ENCODE data around the gene BAAT.

BAAT gene

DNA sequence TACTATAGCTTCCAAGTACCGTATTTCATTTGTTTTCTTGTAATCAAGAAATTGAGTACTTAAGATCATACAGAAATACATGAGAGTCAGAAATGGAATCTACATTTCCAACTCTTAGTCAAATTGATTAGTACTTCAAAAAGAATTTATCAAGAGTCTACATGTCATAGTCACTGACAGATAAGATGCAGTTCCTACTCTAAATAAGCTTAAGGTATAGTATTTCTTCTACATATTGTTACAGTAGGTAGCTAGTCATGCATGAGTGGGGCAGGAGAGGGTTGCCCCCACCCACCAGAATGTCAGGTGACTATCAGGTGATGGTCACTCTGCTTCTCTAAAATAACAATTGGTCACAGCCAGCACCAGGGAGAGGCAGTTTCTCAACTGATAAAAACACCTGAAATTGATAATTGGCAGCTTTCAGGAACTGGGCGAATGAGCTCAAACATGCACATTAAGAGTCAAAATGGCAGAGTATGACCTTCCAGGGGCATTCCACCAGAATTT is 2.9 kb downstream of the BAAT start:
- Histone ChIP-seq H3K36me3 (ENCODE audit: control insufficient read depth in 5 of 5, insufficient read depth in 5 of 5, low read length in 5 of 5) (no peaks in the 10 kb centered on the region), H3K4me3 (ENCODE audit: low read depth in 1 of 5, low read length in 5 of 5) (no peak overlapping the region), H3K9me3 (ENCODE audit: control insufficient read depth in 5 of 5, low read length in 5 of 5) (peaks cover 0 to 6% (median 3%) of the 10 kb centered on the region in 5 donors), H3K4me1 (ENCODE audit: control insufficient read depth in 5 of 5, insufficient read depth in 5 of 5, low read length in 5 of 5) (no peaks in the 10 kb centered on the region), H3K27me3 (ENCODE audit: control insufficient read depth in 5 of 5, insufficient read depth in 4 of 5, low read length in 5 of 5) (no peaks in the 10 kb centered on the region), H3K27ac (ENCODE audit: low read depth, low read length) (no peak overlapping the region), H3K9ac (ENCODE audit: low read length in 5 of 5) (no peak overlapping the region)

DNA sequence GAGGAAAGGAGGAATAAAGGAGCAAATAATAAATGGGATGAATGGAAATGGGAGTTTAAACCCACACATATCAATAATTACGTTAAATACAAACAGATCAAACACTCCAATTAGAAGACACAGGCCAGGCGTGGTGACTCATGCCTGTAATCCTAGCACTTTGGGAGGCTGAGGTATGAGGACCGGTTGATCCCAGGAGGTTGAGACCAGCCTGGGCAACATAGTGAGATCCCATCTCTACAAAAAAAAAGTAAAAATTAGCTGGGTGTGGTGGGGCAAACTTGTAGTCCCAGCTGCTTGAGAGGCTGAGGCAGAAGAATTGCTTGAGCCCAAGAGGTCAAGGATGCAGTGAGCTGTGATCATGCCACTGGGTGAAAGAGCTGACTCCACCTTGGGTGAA is 3.7 kb downstream of the BAAT start:
- no peak overlapping the region for H3K4me3 ChIP-seq (ENCODE audit: low read depth in 1 of 5, low read length in 5 of 5)
- no peaks in the 10 kb centered on the region for H3K4me1 ChIP-seq (ENCODE audit: control insufficient read depth in 5 of 5, insufficient read depth in 5 of 5, low read length in 5 of 5)
- H3K27me3 ChIP-seq (ENCODE audit: control insufficient read depth in 5 of 5, insufficient read depth in 4 of 5, low read length in 5 of 5) = no peaks in the 10 kb centered on the region
- no peak overlapping the region for H3K9ac ChIP-seq (ENCODE audit: low read length in 5 of 5)
- H3K9me3 ChIP-seq (ENCODE audit: control insufficient read depth in 5 of 5, low read length in 5 of 5) = peaks cover 0 to 6% (median 3%) of the 10 kb centered on the region in 5 donors
- no peak overlapping the region for H3K27ac ChIP-seq (ENCODE audit: low read depth, low read length)
- no peaks in the 10 kb centered on the region for H3K36me3 ChIP-seq (ENCODE audit: control insufficient read depth in 5 of 5, insufficient read depth in 5 of 5, low read length in 5 of 5)

DNA sequence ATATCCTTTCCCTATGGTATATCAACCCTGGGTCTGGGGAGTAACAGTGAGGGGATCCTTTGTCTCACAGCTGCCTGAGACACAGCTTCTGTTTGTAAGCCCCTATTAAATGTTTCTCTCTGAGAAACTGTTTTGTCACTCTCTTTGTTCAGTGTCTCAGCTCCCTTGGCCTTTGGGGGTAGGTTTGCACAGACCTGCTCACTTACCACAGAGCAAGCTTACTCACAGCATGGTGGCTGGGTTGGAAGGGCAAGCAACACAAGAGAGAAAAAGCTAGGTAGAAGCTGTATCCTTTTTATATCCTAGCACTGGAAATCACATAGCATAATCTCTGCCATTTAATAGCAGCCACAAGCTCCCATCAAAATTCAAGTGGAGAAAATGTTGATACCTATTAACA is 4.5 kb downstream of the BAAT start:
- no peaks in the 10 kb centered on the region for H3K36me3 ChIP-seq (ENCODE audit: control insufficient read depth in 5 of 5, insufficient read depth in 5 of 5, low read length in 5 of 5)
- H3K9ac ChIP-seq (ENCODE audit: low read length in 5 of 5) = no peak overlapping the region
- H3K4me1 ChIP-seq (ENCODE audit: control insufficient read depth in 5 of 5, insufficient read depth in 5 of 5, low read length in 5 of 5) = no peaks in the 10 kb centered on the region
- H3K4me3 ChIP-seq (ENCODE audit: low read depth in 1 of 5, low read length in 5 of 5) = no peak overlapping the region
- no peaks in the 10 kb centered on the region for H3K27me3 ChIP-seq (ENCODE audit: control insufficient read depth in 5 of 5, insufficient read depth in 4 of 5, low read length in 5 of 5)
- H3K27ac ChIP-seq (ENCODE audit: low read depth, low read length) = no peak overlapping the region
- peaks cover 0 to 4% (median 3%) of the 10 kb centered on the region in 5 donors for H3K9me3 ChIP-seq (ENCODE audit: control insufficient read depth in 5 of 5, low read length in 5 of 5)

DNA sequence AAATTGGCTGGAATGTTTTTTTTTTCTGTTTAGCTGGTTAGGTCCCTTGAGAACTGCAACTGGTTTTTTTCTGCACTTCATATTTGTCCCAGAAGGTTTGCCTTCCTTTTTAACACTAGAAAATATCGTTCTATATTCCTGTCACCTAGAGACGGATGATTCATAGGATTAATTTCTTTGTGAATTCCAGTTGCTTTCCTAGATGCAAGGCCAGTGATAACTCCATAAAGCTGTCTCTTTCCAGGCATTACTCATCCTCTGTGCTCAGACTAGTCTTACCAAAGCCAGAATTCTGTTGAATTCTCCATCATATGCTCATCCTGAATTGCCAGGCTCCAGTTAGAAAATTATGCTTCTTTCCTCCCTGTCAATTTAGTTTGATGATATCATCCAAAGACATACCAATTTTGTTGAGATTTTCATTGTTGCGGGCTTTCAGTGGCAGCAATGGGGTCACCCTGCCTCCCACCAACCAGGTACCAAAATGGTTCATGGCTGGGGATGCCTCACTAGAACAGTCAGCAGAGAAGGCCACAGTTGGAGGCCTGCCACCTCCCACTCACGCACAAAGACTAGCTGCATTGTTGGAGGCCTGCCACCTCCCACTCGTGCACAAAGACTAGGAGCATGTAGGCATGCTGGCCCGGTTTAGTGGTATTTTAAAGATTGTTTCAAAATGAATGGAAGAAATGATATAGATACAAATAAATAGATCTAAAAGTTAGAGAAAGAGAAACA is 8.5 kb downstream of the BAAT start:
- Histone ChIP-seq H3K4me1 (ENCODE audit: control insufficient read depth in 5 of 5, insufficient read depth in 5 of 5, low read length in 5 of 5) (no peaks in the 10 kb centered on the region), H3K9me3 (ENCODE audit: control insufficient read depth in 5 of 5, low read length in 5 of 5) (peaks cover 0 to 2% (median 0%) of the 10 kb centered on the region in 5 donors), H3K27ac (ENCODE audit: low read depth, low read length) (no peak overlapping the region), H3K9ac (ENCODE audit: low read length in 5 of 5) (no peak overlapping the region), H3K36me3 (ENCODE audit: control insufficient read depth in 5 of 5, insufficient read depth in 5 of 5, low read length in 5 of 5) (no peaks in the 10 kb centered on the region), H3K27me3 (ENCODE audit: control insufficient read depth in 5 of 5, insufficient read depth in 4 of 5, low read length in 5 of 5) (peaks cover 0 to 2% (median 0%) of the 10 kb centered on the region in 5 donors), H3K4me3 (ENCODE audit: low read depth in 1 of 5, low read length in 5 of 5) (no peak overlapping the region)

DNA sequence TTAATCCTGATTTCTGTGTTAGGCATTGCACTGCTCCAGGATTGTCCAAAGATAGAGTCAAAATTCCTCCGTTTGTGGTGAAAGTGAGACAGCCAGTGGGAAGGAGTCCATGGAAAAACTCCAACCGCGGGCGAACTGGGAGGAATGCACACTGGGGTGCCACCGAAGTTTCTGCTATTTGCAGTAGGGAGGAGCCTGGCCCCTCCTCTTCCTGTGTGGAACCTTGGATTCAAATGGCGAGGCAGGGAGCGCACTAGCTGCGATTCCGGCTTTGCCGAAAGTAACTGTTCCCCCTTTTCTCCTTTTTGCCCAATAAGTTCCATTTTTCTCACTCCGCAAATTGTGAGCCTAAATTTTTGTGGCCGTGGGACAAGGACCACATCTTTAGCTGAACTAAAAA is 9.3 kb downstream of the BAAT start:
- Histone ChIP-seq H3K4me1 (ENCODE audit: control insufficient read depth in 5 of 5, insufficient read depth in 5 of 5, low read length in 5 of 5) (no peaks in the 10 kb centered on the region), H3K27me3 (ENCODE audit: control insufficient read depth in 5 of 5, insufficient read depth in 4 of 5, low read length in 5 of 5) (peaks cover 0 to 2% (median 0%) of the 10 kb centered on the region in 5 donors), H3K27ac (ENCODE audit: low read depth, low read length) (no peak overlapping the region), H3K9me3 (ENCODE audit: control insufficient read depth in 5 of 5, low read length in 5 of 5) (peaks cover 0 to 2% (median 0%) of the 10 kb centered on the region in 5 donors), H3K4me3 (ENCODE audit: low read depth in 1 of 5, low read length in 5 of 5) (no peak overlapping the region), H3K9ac (ENCODE audit: low read length in 5 of 5) (no peak overlapping the region), H3K36me3 (ENCODE audit: control insufficient read depth in 5 of 5, insufficient read depth in 5 of 5, low read length in 5 of 5) (no peaks in the 10 kb centered on the region)

DNA sequence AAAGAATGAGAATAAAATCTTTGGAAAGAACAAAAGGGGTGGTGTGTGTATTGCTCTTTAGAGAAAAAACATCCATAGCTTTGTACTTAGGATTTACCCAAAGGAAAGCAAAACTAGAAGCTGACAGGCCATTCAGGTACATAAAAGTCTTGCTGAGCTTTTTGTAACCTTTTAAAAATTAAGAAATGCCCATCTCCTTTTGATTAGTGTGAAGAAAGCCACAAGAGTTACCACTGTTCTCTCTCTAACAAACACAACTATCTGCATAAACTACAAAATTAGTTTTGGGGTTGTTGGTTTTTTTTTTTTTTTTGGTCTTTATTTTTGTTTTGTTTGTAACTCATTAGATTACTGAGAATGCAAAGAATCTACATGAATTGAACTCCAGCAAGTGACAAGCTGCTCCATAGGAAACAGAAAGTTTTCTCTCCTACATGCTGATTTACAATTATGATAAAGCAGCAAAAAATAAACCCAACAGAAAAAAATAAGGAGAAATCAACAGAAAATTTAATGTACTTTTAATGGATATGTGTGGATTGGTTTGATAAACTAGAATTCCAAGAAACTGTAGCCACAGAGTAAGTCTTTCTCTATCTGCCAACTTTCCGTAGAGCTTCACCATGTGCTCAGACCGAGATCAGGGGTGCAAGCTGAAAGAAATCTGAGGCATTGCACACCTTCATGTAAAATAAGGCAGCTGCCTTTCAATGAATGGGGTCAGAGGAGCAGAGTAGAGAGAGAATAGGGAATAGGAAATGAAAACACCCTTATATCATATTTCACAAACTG is 12.3 kb downstream of the BAAT start:
- H3K36me3 ChIP-seq (ENCODE audit: control insufficient read depth in 5 of 5, insufficient read depth in 5 of 5, low read length in 5 of 5) = no peaks in the 10 kb centered on the region
- no peak overlapping the region for H3K27ac ChIP-seq (ENCODE audit: low read depth, low read length)
- peaks cover 0 to 2% (median 0%) of the 10 kb centered on the region in 5 donors for H3K9me3 ChIP-seq (ENCODE audit: control insufficient read depth in 5 of 5, low read length in 5 of 5)
- H3K27me3 ChIP-seq (ENCODE audit: control insufficient read depth in 5 of 5, insufficient read depth in 4 of 5, low read length in 5 of 5) = peaks cover 0 to 2% (median 0%) of the 10 kb centered on the region in 5 donors
- no peaks in the 10 kb centered on the region for H3K4me1 ChIP-seq (ENCODE audit: control insufficient read depth in 5 of 5, insufficient read depth in 5 of 5, low read length in 5 of 5)
- H3K4me3 ChIP-seq (ENCODE audit: low read depth in 1 of 5, low read length in 5 of 5) = no peak overlapping the region
- no peak overlapping the region for H3K9ac ChIP-seq (ENCODE audit: low read length in 5 of 5)

DNA sequence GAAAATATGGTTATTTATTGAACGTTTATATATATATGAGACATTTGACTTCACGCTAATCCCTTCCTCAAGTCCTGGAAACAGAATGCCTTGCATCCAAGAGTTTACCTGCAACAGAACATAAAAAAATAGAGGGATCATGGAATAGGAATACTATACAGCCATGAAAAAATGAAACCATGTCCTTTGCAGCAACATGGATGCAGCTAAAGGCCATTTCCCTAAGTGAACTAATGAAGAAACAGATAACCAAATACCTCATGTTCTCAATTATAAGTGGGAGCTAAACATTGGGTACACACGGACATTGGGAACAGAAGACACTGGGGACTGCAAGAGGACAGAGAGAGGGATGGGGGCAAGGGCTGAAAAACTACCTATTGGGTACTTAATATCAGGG is 13.0 kb downstream of the BAAT start:
- Histone ChIP-seq H3K4me1 (ENCODE audit: control insufficient read depth in 5 of 5, insufficient read depth in 5 of 5, low read length in 5 of 5) (no peaks in the 10 kb centered on the region), H3K9me3 (ENCODE audit: control insufficient read depth in 5 of 5, low read length in 5 of 5) (peaks cover 0 to 2% (median 0%) of the 10 kb centered on the region in 5 donors), H3K4me3 (ENCODE audit: low read depth in 1 of 5, low read length in 5 of 5) (no peak overlapping the region), H3K36me3 (ENCODE audit: control insufficient read depth in 5 of 5, insufficient read depth in 5 of 5, low read length in 5 of 5) (no peaks in the 10 kb centered on the region), H3K27ac (ENCODE audit: low read depth, low read length) (no peak overlapping the region), H3K9ac (ENCODE audit: low read length in 5 of 5) (no peak overlapping the region), H3K27me3 (ENCODE audit: control insufficient read depth in 5 of 5, insufficient read depth in 4 of 5, low read length in 5 of 5) (peaks cover 0 to 2% (median 0%) of the 10 kb centered on the region in 5 donors)

DNA sequence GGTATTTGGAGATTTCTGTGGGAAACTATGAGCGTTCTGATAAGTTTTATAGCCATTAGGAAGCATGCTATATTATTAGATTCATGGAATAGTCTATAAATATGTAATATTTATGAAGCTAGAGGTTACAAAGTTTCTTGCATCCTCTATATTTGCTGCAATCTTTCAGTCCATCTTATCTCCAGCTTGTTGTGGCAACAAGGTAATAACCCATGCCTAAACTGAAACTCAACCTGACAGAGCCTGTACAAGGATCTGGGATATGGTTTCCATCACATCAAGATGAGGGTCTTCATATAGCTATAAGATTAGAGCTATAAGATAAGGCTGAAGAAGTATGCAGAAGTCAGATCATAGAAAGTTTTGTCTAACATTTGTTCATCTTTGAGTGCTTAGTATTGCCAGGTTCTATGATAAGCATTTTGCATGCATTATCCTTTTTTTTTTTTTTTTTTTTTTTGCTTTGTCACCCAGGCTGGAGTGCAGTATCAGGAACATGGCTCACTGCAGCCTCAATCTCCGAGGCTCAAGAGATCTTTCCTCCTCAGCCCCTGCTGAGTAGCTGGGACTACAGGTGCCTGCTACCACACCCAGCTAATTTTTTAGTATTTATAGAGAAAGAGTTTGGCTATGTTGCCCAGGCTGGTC is 14.8 kb downstream of the BAAT start:
- Histone ChIP-seq H3K27ac (ENCODE audit: low read depth, low read length) (no peak overlapping the region), H3K27me3 (ENCODE audit: control insufficient read depth in 5 of 5, insufficient read depth in 4 of 5, low read length in 5 of 5) (peaks cover 0 to 2% (median 0%) of the 10 kb centered on the region in 5 donors), H3K4me1 (ENCODE audit: control insufficient read depth in 5 of 5, insufficient read depth in 5 of 5, low read length in 5 of 5) (no peaks in the 10 kb centered on the region), H3K9ac (ENCODE audit: low read length in 5 of 5) (no peak overlapping the region), H3K4me3 (ENCODE audit: low read depth in 1 of 5, low read length in 5 of 5) (no peak overlapping the region), H3K9me3 (ENCODE audit: control insufficient read depth in 5 of 5, low read length in 5 of 5) (peaks cover 0 to 2% (median 0%) of the 10 kb centered on the region in 5 donors), H3K36me3 (ENCODE audit: control insufficient read depth in 5 of 5, insufficient read depth in 5 of 5, low read length in 5 of 5) (no peaks in the 10 kb centered on the region)

DNA sequence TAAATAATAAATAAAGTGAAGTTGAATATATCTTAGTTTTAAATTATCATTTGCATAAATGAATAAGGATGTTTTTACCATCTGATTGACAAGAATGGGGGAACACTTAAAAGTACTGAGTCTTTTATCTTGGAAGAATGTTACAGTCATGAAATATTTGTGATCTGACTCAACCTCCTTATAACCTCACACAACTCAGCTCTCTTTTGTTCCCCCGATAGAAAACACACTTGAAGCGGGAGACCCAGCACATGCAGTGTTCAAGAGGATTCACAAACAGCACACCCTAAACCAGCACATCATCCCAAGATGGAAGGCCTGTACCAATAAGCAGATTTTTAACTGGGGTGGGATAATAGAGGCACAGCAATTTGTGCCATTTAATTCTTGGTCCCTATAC is 15.5 kb downstream of the BAAT start:
- no peak overlapping the region for H3K9ac ChIP-seq (ENCODE audit: low read length in 5 of 5)
- H3K9me3 ChIP-seq (ENCODE audit: control insufficient read depth in 5 of 5, low read length in 5 of 5) = peaks cover 0 to 2% (median 0%) of the 10 kb centered on the region in 5 donors
- no peaks in the 10 kb centered on the region for H3K36me3 ChIP-seq (ENCODE audit: control insufficient read depth in 5 of 5, insufficient read depth in 5 of 5, low read length in 5 of 5)
- H3K27me3 ChIP-seq (ENCODE audit: control insufficient read depth in 5 of 5, insufficient read depth in 4 of 5, low read length in 5 of 5) = peaks cover 0 to 2% (median 0%) of the 10 kb centered on the region in 5 donors
- H3K4me3 ChIP-seq (ENCODE audit: low read depth in 1 of 5, low read length in 5 of 5) = no peak overlapping the region
- H3K27ac ChIP-seq (ENCODE audit: low read depth, low read length) = no peak overlapping the region
- no peaks in the 10 kb centered on the region for H3K4me1 ChIP-seq (ENCODE audit: control insufficient read depth in 5 of 5, insufficient read depth in 5 of 5, low read length in 5 of 5)

Data from subcutaneous abdominal adipose tissue (tissue), 5 donors.